Gastrocnemius medialis (tissue), 4 donors: ENCODE results near the gene PRKCH.

Experiments used
- CTCF ChIP-seq, 5 experiments: fragments of 450-650 bp in 3 of 5; fragments of 200-600 bp in 2 of 5; sonication (generic) in 2 of 5; IDR thresholded peaks in 4 of 5; conservative IDR thresholded peaks in 1 of 5; 1 replicate in 4 of 5; 2 replicates in 1 of 5; pipeline ENCODE4 v1.5.1; 2016 to 2019; ENCODE audit warnings: antibody characterized with exemption in 5 of 5, mild to moderate bottlenecking in 3 of 5, moderate library complexity in 3 of 5
- POLR2A ChIP-seq, 2 donors: fragments of 450-650 bp; IDR thresholded peaks; one replicate each; pipeline ENCODE4 v1.6.1; 2017; ENCODE audit warnings: antibody characterized with exemption in 2 of 2, mild to moderate bottlenecking in 2 of 2, moderate library complexity in 2 of 2

- TF ChIP-seq CTCF (IDR thresholded peaks at IDR 0.05 in 4 of 5, conservative IDR thresholded peaks at IDR 0.05 in 1 of 5) (no peak), POLR2A (IDR thresholded peaks at IDR 0.05) (no peak)
These were observed 16.5 kb downstream of the PRKCH start for GRCh38 chr14:61337893-61338292.
